NCI-H2196 (cell line): ENCODE data around the gene RPL23.

Experiments used
- DNase-seq: peaks from one replicate; lab custom pipeline; 2025; ENCODE audit not compliant: unreplicated experiment; lab: John Stamatoyannopoulos, UW

Gene RPL23

GRCh38 chr17:38885044-38885727 is 31.7 kb upstream of the RPL23 start:
- DNase-seq: no peak

GRCh38 chr17:38883592-38884526 is 30.3 kb upstream of the RPL23 start:
- no peak for DNase-seq

GRCh38 chr17:38882870-38883269 is 29.3 kb upstream of the RPL23 start:
- DNase-seq: no peak

- DNase-seq: no peak
These were observed 28.2 kb upstream of the RPL23 start for GRCh38 chr17:38881600-38882191.

GRCh38 chr17:38879878-38880665 is 26.6 kb upstream of the RPL23 start:
- DNase-seq: peak; percentile 5

GRCh38 chr17:38877130-38877851 is 23.8 kb upstream of the RPL23 start:
- DNase-seq: peak; percentile 29

- no peak for DNase-seq
These were observed 22.1 kb upstream of the RPL23 start for GRCh38 chr17:38875477-38876075.

GRCh38 chr17:38874505-38875400 is 21.2 kb upstream of the RPL23 start:
- no peak for DNase-seq

GRCh38 chr17:38873640-38874380 is 20.3 kb upstream of the RPL23 start:
- DNase-seq: no peak

- no peak for DNase-seq
These were observed 19.3 kb upstream of the RPL23 start for GRCh38 chr17:38872671-38873385.

GRCh38 chr17:38872027-38872511 is 18.5 kb upstream of the RPL23 start:
- no peak for DNase-seq

GRCh38 chr17:38871247-38872015 is 17.9 kb upstream of the RPL23 start:
- peak; percentile 62 for DNase-seq

- DNase-seq: peak; percentile 10
These were observed 17.0 kb upstream of the RPL23 start for GRCh38 chr17:38870259-38871165.

GRCh38 chr17:38869526-38870258 is 16.2 kb upstream of the RPL23 start, which contains the start of gene LASP1:
Gene LASP1 (plus strand): TSS chr17:38870058. CDS start chr17:38870190, 132 bp downstream.
- DNase-seq: peak; percentile 79
